Glutamatergic neuron (in vitro differentiated cells): Measurements from ENCODE around the gene LGR4. TPM values are rescaled to one million over a fixed set of nuclear protein-coding genes. Genes with fewer than 3 reads are reported as not detected.

Experiments
- DNase-seq: peaks from one replicate; pipeline ENCODE4 v3.0.0; 2022
- H3K27ac Mint-ChIP-seq: one replicate; pipeline ENCODE4 v1.8.0; 2020; ENCODE audit warnings: mild to moderate bottlenecking, mixed read lengths, inconsistent platforms; ENCODE audit not compliant: unreplicated experiment
- H3K27me3 Mint-ChIP-seq: one replicate; pipeline ENCODE4 v1.8.0; 2020; ENCODE audit warnings: mild to moderate bottlenecking, moderate library complexity, mixed read lengths, inconsistent platforms; ENCODE audit not compliant: unreplicated experiment
- H3K36me3 Mint-ChIP-seq: one replicate; pipeline ENCODE4 v1.8.0; 2020; ENCODE audit warnings: mild to moderate bottlenecking, mixed read lengths, inconsistent platforms; ENCODE audit not compliant: unreplicated experiment
- H3K4me1 Mint-ChIP-seq: one replicate; pipeline ENCODE4 v1.8.0; 2020; ENCODE audit warnings: mild to moderate bottlenecking, low read depth, mixed read lengths, inconsistent platforms; ENCODE audit not compliant: unreplicated experiment
- H3K4me3 Mint-ChIP-seq: one replicate; pipeline ENCODE4 v1.8.0; 2020; ENCODE audit warnings: mild to moderate bottlenecking, mixed read lengths, inconsistent platforms; ENCODE audit not compliant: unreplicated experiment
- H3K9me3 Mint-ChIP-seq: one replicate; pipeline ENCODE4 v1.8.0; 2020; ENCODE audit warnings: mild to moderate bottlenecking, moderate library complexity, mixed read lengths, inconsistent platforms; ENCODE audit not compliant: unreplicated experiment
- CTCF ChIP-seq: fragments of 200-600 bp; sonication (generic); IDR thresholded peaks from one replicate; pipeline ENCODE4 v1.5.0; 2021; ENCODE audit not compliant: partially characterized antibody, unreplicated experiment
- total RNA-seq: library from RNA; stranded (reverse); fragmentation: NEBNext Ultra II Directional; extraction: Animal tissue kit (Norgen Biotek cat#: 25700); gene quantifications from one replicate; pipeline ENCODE4 v1.2.1, GENCODE V29; 2021; ENCODE audit not compliant: unreplicated experiment

Gene LGR4
- total RNA-seq, 1 donor from 2014 or later: 87.1 TPM

GRCh38 chr11:27381238-27381666 lies 91.3 kb downstream of the LGR4 start:
- Mint-ChIP-seq H3K27me3 (no peaks in the 10 kb centered on the region), H3K4me3 (no peak overlapping the region), H3K27ac (no peak overlapping the region), H3K4me1 (peaks cover 39% of the 10 kb centered on the region), H3K9me3 (peaks cover 7% of the 10 kb centered on the region), H3K36me3 (no peaks in the 10 kb centered on the region)
- TF ChIP-seq CTCF: no peak
- DNase-seq: no peak

- H3K4me3 Mint-ChIP-seq: no peak overlapping the region
- peaks cover 35% of the 10 kb centered on the region for H3K4me1 Mint-ChIP-seq
- H3K36me3 Mint-ChIP-seq: no peaks in the 10 kb centered on the region
- H3K27me3 Mint-ChIP-seq: no peaks in the 10 kb centered on the region
- no peak overlapping the region for H3K27ac Mint-ChIP-seq
- no peak for TF ChIP-seq CTCF
- no peak for DNase-seq
- H3K9me3 Mint-ChIP-seq: peaks cover 7% of the 10 kb centered on the region
Observed at GRCh38 chr11:27380771-27381170, 91.8 kb downstream of the LGR4 start.

- peaks cover 3% of the 10 kb centered on the region for H3K9me3 Mint-ChIP-seq
- no peak overlapping the region for H3K4me3 Mint-ChIP-seq
- TF ChIP-seq CTCF: no peak
- no peak for DNase-seq
- H3K36me3 Mint-ChIP-seq: no peaks in the 10 kb centered on the region
- no peak overlapping the region for H3K27ac Mint-ChIP-seq
- H3K4me1 Mint-ChIP-seq: peaks cover 22% of the 10 kb centered on the region
- no peaks in the 10 kb centered on the region for H3K27me3 Mint-ChIP-seq
Observed at GRCh38 chr11:27379449-27379848, 93.1 kb downstream of the LGR4 start.

GRCh38 chr11:27375370-27375769 lies 97.2 kb downstream of the LGR4 start:
- Mint-ChIP-seq H3K27me3 (peaks cover 4% of the 10 kb centered on the region), H3K27ac (no peak overlapping the region), H3K9me3 (no peaks in the 10 kb centered on the region), H3K36me3 (no peaks in the 10 kb centered on the region), H3K4me1 (peaks cover 4% of the 10 kb centered on the region), H3K4me3 (no peak overlapping the region)
- no peak for TF ChIP-seq CTCF
- DNase-seq: no peak

GRCh38 chr11:27373856-27374602 lies 98.6 kb downstream of the LGR4 start:
- no peaks in the 10 kb centered on the region for H3K4me1 Mint-ChIP-seq
- DNase-seq: no peak
- no peak for TF ChIP-seq CTCF
- H3K27ac Mint-ChIP-seq: no peak overlapping the region
- H3K36me3 Mint-ChIP-seq: no peaks in the 10 kb centered on the region
- peaks cover 4% of the 10 kb centered on the region for H3K27me3 Mint-ChIP-seq
- H3K9me3 Mint-ChIP-seq: no peaks in the 10 kb centered on the region
- no peak overlapping the region for H3K4me3 Mint-ChIP-seq
